CD4-positive, alpha-beta T cell (primary cell): ENCODE results near the gene CAGE1. TPM values are rescaled to one million over a fixed set of nuclear protein-coding genes. Genes with fewer than 3 reads are reported as not detected.

ENCODE experiments used
- ATAC-seq: fragments of 200-7000 bp; cut with Tn5 transposase; one replicate; pipeline ENCODE4 v1.10.0; 2022; ENCODE audit warnings: mild to moderate bottlenecking; ENCODE audit not compliant: poor library complexity
- CTCF ChIA-PET: fragments of 350-600 bp; sonication (Branson Sonifier 250); formaldehyde crosslinking; loops from one replicate; lab custom pipeline; 2021; ENCODE audit warnings: antibody characterized with exemption, inconsistent platforms; lab: Charles Lee
- POLR2A ChIA-PET: fragments of 350-600 bp; sonication (Branson Sonifier 250); formaldehyde crosslinking; loops from one replicate; lab custom pipeline; 2021; ENCODE audit warnings: antibody characterized with exemption, inconsistent platforms; lab: Charles Lee
- DNase-seq, 14 experiments: peaks; one replicate each; pipeline ENCODE4 v3.0.0-alpha.2; 2013 to 2020; ENCODE audit warnings: mixed read lengths in 2 of 14
- H3K27ac ChIP-seq, 2 donors: one replicate each; pipeline versions ENCODE4 v1.5.1 to v1.7.0; 2013; ENCODE audit warnings: low read length in 2 of 2, low read depth in 1 of 2, mild to moderate bottlenecking in 1 of 2
- H3K27me3 ChIP-seq, 2 experiments: 1 replicate in 1 of 2; 2 replicates in 1 of 2; pipeline versions ENCODE4 v1.6.1 to v1.7.0; 2013; ENCODE audit warnings: low read length in 2 of 2, control low read depth in 1 of 2, mild to moderate bottlenecking in 1 of 2, moderate library complexity in 1 of 2; ENCODE audit not compliant: insufficient read depth in 2 of 2, control insufficient read depth in 1 of 2
- H3K36me3 ChIP-seq: one replicate; pipeline ENCODE4 v1.6.1; 2013; ENCODE audit warnings: low read length, control low read depth; ENCODE audit not compliant: insufficient read depth
- H3K4me1 ChIP-seq: one replicate; pipeline ENCODE4 v1.6.1; 2013; ENCODE audit warnings: low read length, control low read depth; ENCODE audit not compliant: insufficient read depth
- H3K4me3 ChIP-seq: one replicate; pipeline ENCODE4 v1.5.1; 2013; ENCODE audit warnings: mild to moderate bottlenecking, low read length, moderate library complexity
- H3K9me3 ChIP-seq, 2 experiments: 1 replicate in 1 of 2; 2 replicates in 1 of 2; pipeline versions ENCODE4 v1.6.1 to v1.7.0; 2013; ENCODE audit warnings: low read length in 2 of 2, mild to moderate bottlenecking in 2 of 2, control low read depth in 1 of 2, moderate library complexity in 1 of 2; ENCODE audit not compliant: control insufficient read depth in 1 of 2, insufficient read depth in 1 of 2
- H3K27ac Mint-ChIP-seq: one replicate; pipeline ENCODE4 v1.8.0; 2020; ENCODE audit warnings: mixed read lengths
- H3K27me3 Mint-ChIP-seq: one replicate; pipeline ENCODE4 v1.8.0; 2021; ENCODE audit warnings: mixed read lengths
- H3K36me3 Mint-ChIP-seq: one replicate; pipeline ENCODE4 v1.8.0; 2021; ENCODE audit warnings: low read depth, mixed read lengths
- H3K4me1 Mint-ChIP-seq: one replicate; pipeline ENCODE4 v1.8.0; 2021; ENCODE audit warnings: low read depth, mixed read lengths
- H3K4me3 Mint-ChIP-seq: one replicate; pipeline ENCODE4 v1.8.0; 2020; ENCODE audit warnings: mild to moderate bottlenecking, mixed read lengths
- H3K9me3 Mint-ChIP-seq: one replicate; pipeline ENCODE4 v1.8.0; 2020; ENCODE audit warnings: mixed read lengths
- intact Hi-C, 2 experiments: fragments of 100-400 bp; cut with DNase I in 1 of 2; cut with micrococcal nuclease in 1 of 2; formaldehyde crosslinking; loops; one replicate each; pipeline versions ENCODE4 v1.15.1 to v1.9.0; 2023 to 2025; cut with DNase I, micrococcal nuclease
- total RNA-seq, 174 experiments: library from RNA in 2 of 174; stranded (reverse) in 2 of 174; gene quantifications; one replicate each; pipeline ENCODE4 v1.2.3 and lab custom pipeline; 2021 to 2026
- TF ChIP-seq, protein P1 (sequence below): fragments of 200-600 bp; IDR thresholded peaks from one replicate; pipeline ENCODE4 v1.8.0; 2022; ENCODE audit warnings: antibody characterized with exemption, mild to moderate bottlenecking

Gene CAGE1
- total RNA-seq, 2 experiments from 2014 or later, result 0.38 to 0.39 TPM

DNA sequence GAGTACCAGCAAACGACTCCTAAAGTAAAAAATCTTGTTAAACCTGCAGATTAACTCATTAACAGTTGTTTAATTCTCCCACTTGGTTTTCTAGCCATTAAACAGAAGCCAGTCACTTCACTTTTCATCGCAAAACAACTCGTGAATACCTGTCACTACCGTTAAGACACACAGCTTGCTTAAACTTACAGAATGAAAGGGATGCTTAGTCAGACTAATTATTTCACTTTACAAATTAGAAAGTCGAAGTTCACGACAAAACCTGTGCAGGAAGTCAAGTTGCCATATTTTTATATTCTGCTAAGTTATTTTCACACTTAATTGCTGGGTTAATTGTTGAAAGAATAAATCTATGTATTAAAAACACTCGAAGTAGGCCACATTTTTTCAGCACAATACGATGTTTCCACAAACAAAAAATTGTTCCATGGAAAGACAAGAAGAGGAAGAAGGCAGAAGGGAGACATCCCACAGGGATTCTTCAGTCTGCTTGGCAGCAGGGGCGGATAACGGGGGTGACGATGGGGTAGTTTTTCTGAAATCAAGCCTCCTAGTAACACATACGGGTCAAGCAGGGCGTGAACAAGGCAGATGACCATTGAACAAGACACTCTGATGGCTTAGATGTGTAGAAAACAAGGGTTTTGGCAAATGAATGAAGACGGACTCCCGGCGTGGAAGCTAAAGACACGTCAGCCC lies 77.5 kb downstream of the CAGE1 start:
- Mint-ChIP-seq H3K4me1 (peaks cover 61% of the 10 kb centered on the region), H3K4me3 (peak overlapping the region; percentile 95), H3K36me3 (peaks cover 42% of the 10 kb centered on the region), H3K27me3 (no peaks in the 10 kb centered on the region), H3K27ac (peak overlapping the region; percentile 86), H3K9me3 (no peaks in the 10 kb centered on the region)
- peak in 3 of 14 experiments; percentile 10 to 31 (median 13) for DNase-seq
- peaks cover 29% of the 10 kb centered on the region for H3K36me3 ChIP-seq
- H3K27ac ChIP-seq, result peak overlapping the region in 1 of 2 donors; percentile 75
- intact Hi-C loops, result loop anchor here in 1 of 2 experiments (2.0 to 10.0 kb wide), 6 partner anchors 79 to 1125 kb away; partner anchors contain the start of genes BLOC1S5, EEF1E1, SLC35B3 and SNRNP48
- ChIA-PET POLR2A (interaction anchor here (0.5 to 5.5 kb wide), 3 partner anchors 78 to 1146 kb away, joined by 3 to 48 read pairs (median 3); partner anchors contain the start of genes CAGE1 and RIOK1), CTCF (no interaction called here)
- H3K4me1 ChIP-seq, result peaks cover 20% of the 10 kb centered on the region
- H3K9me3 ChIP-seq, result no peaks in the 10 kb centered on the region
- H3K4me3 ChIP-seq, result peak overlapping the region; percentile 94
- no peak for ATAC-seq
- TF ChIP-seq, protein P1, sequence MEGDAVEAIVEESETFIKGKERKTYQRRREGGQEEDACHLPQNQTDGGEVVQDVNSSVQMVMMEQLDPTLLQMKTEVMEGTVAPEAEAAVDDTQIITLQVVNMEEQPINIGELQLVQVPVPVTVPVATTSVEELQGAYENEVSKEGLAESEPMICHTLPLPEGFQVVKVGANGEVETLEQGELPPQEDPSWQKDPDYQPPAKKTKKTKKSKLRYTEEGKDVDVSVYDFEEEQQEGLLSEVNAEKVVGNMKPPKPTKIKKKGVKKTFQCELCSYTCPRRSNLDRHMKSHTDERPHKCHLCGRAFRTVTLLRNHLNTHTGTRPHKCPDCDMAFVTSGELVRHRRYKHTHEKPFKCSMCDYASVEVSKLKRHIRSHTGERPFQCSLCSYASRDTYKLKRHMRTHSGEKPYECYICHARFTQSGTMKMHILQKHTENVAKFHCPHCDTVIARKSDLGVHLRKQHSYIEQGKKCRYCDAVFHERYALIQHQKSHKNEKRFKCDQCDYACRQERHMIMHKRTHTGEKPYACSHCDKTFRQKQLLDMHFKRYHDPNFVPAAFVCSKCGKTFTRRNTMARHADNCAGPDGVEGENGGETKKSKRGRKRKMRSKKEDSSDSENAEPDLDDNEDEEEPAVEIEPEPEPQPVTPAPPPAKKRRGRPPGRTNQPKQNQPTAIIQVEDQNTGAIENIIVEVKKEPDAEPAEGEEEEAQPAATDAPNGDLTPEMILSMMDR, result no peak
- no peaks in the 10 kb centered on the region for H3K27me3 ChIP-seq

DNA sequence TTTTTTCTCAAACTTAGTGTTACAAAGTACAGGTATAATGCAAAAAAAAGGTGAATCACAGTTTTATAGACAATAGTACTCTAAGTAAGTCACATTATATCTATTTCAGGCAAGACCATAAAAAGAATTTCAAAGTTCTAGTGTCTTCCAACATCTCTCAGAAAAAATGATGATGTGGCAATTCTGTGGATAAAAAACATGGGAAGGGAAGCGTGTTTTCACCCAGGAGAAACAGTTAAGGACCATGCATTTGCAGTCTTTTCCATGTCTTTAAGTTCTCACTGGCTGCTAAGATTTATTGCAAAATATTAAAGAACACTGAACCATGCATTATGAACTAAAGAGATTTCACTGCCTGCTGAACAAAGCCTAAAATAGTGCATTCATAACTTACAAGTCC lies 78.4 kb downstream of the CAGE1 start:
- H3K36me3 ChIP-seq, result peaks cover 35% of the 10 kb centered on the region
- intact Hi-C loops, result loop anchor here in 1 of 2 experiments (5.0 to 10.0 kb wide), 4 partner anchors 196 to 1126 kb away; partner anchors contain the start of genes BLOC1S5, EEF1E1 and SLC35B3
- no peaks in the 10 kb centered on the region for H3K9me3 ChIP-seq
- peaks cover 20% of the 10 kb centered on the region for H3K4me1 ChIP-seq
- peak overlapping the region; percentile 84 for H3K4me3 Mint-ChIP-seq
- DNase-seq (no peak), ATAC-seq (no peak)
- no peaks in the 10 kb centered on the region for H3K9me3 Mint-ChIP-seq
- H3K27me3 ChIP-seq, result no peaks in the 10 kb centered on the region
- H3K4me1 Mint-ChIP-seq, result peaks cover 65% of the 10 kb centered on the region
- ChIA-PET POLR2A (interaction anchor here (5.5 kb wide), 1 partner anchor 79 kb away, joined by 48 read pairs; the partner anchor contains the start of genes CAGE1 and RIOK1), CTCF (interaction anchor here (0.8 kb wide), 1 partner anchor 36 kb away, joined by 3 read pairs; no protein-coding TSS in a partner anchor)
- H3K27me3 Mint-ChIP-seq, result no peaks in the 10 kb centered on the region
- peak overlapping the region; percentile 54 for H3K27ac Mint-ChIP-seq
- no peak overlapping the region for H3K4me3 ChIP-seq
- H3K27ac ChIP-seq, result no peak overlapping the region
- TF ChIP-seq, protein P1, result no peak
- peaks cover 47% of the 10 kb centered on the region for H3K36me3 Mint-ChIP-seq

DNA sequence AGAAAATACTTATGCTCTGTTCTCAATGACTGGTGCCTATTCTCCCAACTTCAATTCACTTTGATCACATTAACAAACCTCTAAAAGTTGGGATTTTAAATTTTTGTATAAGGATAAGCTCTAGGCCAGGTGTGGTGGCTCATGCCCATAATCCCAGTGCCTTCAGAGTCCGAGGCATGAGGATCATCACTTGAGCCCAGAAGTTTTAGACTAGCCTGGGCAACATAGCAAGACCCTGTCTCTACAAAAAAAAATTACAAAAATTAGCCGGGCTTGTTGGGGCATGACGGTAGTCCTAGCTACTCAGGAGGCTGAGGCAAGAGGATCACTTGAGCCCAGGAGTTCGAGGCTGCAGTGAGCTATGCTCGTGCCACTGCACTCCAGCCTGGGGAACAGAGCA lies 80.5 kb downstream of the CAGE1 start:
- Mint-ChIP-seq H3K27me3 (no peaks in the 10 kb centered on the region), H3K9me3 (no peaks in the 10 kb centered on the region), H3K4me1 (peaks cover 71% of the 10 kb centered on the region), H3K36me3 (peaks cover 68% of the 10 kb centered on the region), H3K4me3 (peak overlapping the region; percentile 4), H3K27ac (peak overlapping the region; percentile 57)
- Histone ChIP-seq H3K9me3 (no peaks in the 10 kb centered on the region), H3K27me3 (no peaks in the 10 kb centered on the region), H3K27ac (no peak overlapping the region), H3K4me1 (peaks cover 20% of the 10 kb centered on the region), H3K36me3 (peaks cover 54% of the 10 kb centered on the region), H3K4me3 (no peak overlapping the region)
- intact Hi-C loops, result no loop called here
- CTCF ChIA-PET, result no interaction called here
- ATAC-seq (no peak), DNase-seq (no peak)
- POLR2A ChIA-PET, result interaction anchor here (0.7 kb wide), 1 partner anchor 101 kb away, joined by 3 read pairs; no protein-coding TSS in a partner anchor
- TF ChIP-seq, protein P1, result no peak
